Activated T-cell treated with anti-CD3 and anti-CD28 coated beads, Interleukin-2, amount 50 U/mL, for 4 hours (primary cell): Measurements from ENCODE around the gene PPP2R2B. TPM values are rescaled to one million over a fixed set of nuclear protein-coding genes. Genes with fewer than 3 reads are reported as not detected.
"Not testable (repeated sequence)": the region's sequence is repeated elsewhere in the genome, so short reads cannot be mapped to it uniquely, and the experiment has no call there.

ENCODE experiments used
- ATAC-seq, 2 donors: fragments of 200-7000 bp; cut with Tn5 transposase; one replicate each; pipeline ENCODE4 v1.10.0; 2021
- DNase-seq: peaks from one replicate; pipeline ENCODE4 v3.0.0-alpha.2; 2020
- H3K27me3 Mint-ChIP-seq: one replicate; pipeline ENCODE4 v1.8.0; 2021; ENCODE audit warnings: low read depth, mixed read lengths
- H3K36me3 Mint-ChIP-seq: one replicate; pipeline ENCODE4 v1.8.0; 2022; ENCODE audit warnings: mixed read lengths; ENCODE audit not compliant: insufficient read depth
- H3K4me1 Mint-ChIP-seq: one replicate; pipeline ENCODE4 v1.8.0; 2021; ENCODE audit warnings: low read depth, mixed read lengths
- H3K4me3 Mint-ChIP-seq: one replicate; pipeline ENCODE4 v1.8.0; 2021; ENCODE audit warnings: mild to moderate bottlenecking, moderate library complexity, mixed read lengths
- H3K9me3 Mint-ChIP-seq: one replicate; pipeline ENCODE4 v1.8.0; 2021; ENCODE audit warnings: mixed read lengths
- total RNA-seq, 3 donors: library from RNA; stranded (reverse); gene quantifications; one replicate each; pipeline ENCODE4 v1.2.1, GENCODE V29; 2021

The PPP2R2B gene
- total RNA-seq, 3 donors from 2014 or later, result 0.30 to 1.3 (median 0.84) TPM

- no peaks in the 10 kb centered on the region for H3K9me3 Mint-ChIP-seq
- no peaks in the 10 kb centered on the region for H3K4me1 Mint-ChIP-seq
- no peak for DNase-seq
- peaks cover 3% of the 10 kb centered on the region for H3K27me3 Mint-ChIP-seq
- ATAC-seq, result no peak
- H3K4me3 Mint-ChIP-seq, result no peak overlapping the region
- no peaks in the 10 kb centered on the region for H3K36me3 Mint-ChIP-seq
These were observed 291.8 kb downstream of the PPP2R2B start for GRCh38 chr5:146586752-146587151.

GRCh38 chr5:146584750-146585149, 293.8 kb downstream of the PPP2R2B start:
- no peaks in the 10 kb centered on the region for H3K36me3 Mint-ChIP-seq
- DNase-seq, result no peak

GRCh38 chr5:146582051-146582596, 296.4 kb downstream of the PPP2R2B start:
- DNase-seq (no peak), ATAC-seq (no peak)
- no peaks in the 10 kb centered on the region for H3K4me1 Mint-ChIP-seq
- no peak overlapping the region for H3K4me3 Mint-ChIP-seq
- no peaks in the 10 kb centered on the region for H3K9me3 Mint-ChIP-seq
- peaks cover 3% of the 10 kb centered on the region for H3K27me3 Mint-ChIP-seq
- H3K36me3 Mint-ChIP-seq, result no peaks in the 10 kb centered on the region

More at GRCh38 chr5:146584750-146585149, 293.8 kb downstream of the PPP2R2B start:
- no peaks in the 10 kb centered on the region for H3K9me3 Mint-ChIP-seq
- H3K4me3 Mint-ChIP-seq, result no peak overlapping the region
- H3K27me3 Mint-ChIP-seq, result peaks cover 3% of the 10 kb centered on the region
- no peaks in the 10 kb centered on the region for H3K4me1 Mint-ChIP-seq
- no peak for ATAC-seq

DNA sequence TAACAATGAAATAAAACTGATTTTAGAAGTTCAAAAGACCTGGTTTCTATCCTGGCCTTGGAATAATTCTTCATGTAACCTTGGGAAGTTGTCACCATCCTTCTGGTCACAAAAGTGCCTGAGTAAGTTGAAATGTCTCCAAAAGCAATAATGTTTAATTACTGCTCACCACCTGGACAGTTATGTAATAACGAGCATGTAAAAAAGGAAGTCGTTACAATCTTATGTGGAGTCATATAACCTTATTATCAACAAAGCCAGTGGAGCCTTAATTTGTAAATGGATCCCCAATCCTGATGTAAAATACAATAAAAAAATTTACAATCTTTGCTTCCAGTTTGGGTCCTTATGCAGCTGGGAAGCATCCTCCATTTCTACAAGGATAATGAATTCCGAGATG, 298.3 kb downstream of the PPP2R2B start:
- Mint-ChIP-seq H3K36me3 (no peaks in the 10 kb centered on the region), H3K4me3 (no peak overlapping the region), H3K4me1 (no peaks in the 10 kb centered on the region), H3K9me3 (peaks cover 7% of the 10 kb centered on the region), H3K27me3 (peaks cover 3% of the 10 kb centered on the region)
- DNase-seq, result no peak
- ATAC-seq, result no peak

- H3K27me3 Mint-ChIP-seq, result no peaks in the 10 kb centered on the region
- no peak overlapping the region for H3K4me3 Mint-ChIP-seq
- DNase-seq (no peak), ATAC-seq (no peak)
- no peaks in the 10 kb centered on the region for H3K36me3 Mint-ChIP-seq
- H3K4me1 Mint-ChIP-seq, result no peaks in the 10 kb centered on the region
- peaks cover 7% of the 10 kb centered on the region for H3K9me3 Mint-ChIP-seq
These were observed 303.8 kb downstream of the PPP2R2B start for GRCh38 chr5:146574713-146575112.

DNA sequence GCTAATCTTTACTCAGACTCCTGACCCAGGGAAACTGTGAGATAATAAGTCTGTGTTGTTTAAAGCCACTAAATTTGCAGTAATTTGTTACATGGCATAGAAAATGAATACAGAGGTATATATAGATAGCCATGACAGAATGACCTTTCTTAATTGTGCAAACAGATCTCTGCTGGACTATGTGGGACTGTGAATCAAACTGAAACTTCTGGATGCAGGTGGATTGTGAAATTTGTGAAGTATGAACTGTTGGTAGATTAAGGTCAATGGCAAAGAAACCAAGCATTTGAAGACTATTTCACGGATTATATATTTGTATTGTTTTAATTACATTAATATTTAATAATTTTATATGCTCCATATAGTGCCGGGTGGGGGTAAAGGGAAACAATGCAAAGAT, 310.4 kb downstream of the PPP2R2B start:
- no peak for ATAC-seq
- no peak for DNase-seq
- Mint-ChIP-seq H3K36me3 (no peaks in the 10 kb centered on the region), H3K4me3 (no peak overlapping the region), H3K9me3 (no peaks in the 10 kb centered on the region), H3K4me1 (peaks cover 3% of the 10 kb centered on the region), H3K27me3 (no peaks in the 10 kb centered on the region)

DNA sequence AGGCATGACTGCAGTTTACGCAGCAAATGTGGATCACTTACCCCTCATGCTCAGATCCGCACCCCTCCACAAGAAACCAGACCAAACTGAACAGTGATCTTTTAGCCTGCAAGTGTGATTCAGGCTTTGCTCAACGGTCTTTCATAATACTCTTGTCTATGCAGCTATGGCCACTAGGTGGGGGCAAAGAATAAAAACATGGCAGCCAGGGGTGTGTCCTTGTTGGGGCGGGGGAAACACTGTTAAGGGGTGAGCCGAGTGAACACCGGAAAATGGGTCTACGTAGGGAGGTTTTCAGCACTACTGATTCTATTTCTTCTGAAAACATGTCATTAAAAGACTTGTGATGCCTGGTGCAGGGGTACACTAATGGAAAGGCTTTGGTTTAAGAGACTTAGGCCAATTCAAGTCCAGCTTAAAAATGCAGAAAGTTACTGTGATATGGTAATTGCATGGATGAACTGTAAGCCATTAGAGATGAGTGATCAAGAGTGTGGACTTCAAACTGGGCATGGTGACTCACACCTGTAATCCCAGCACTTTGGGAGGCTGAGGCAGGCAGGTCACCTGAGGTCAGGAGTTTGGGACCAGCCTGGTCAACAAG, 312.7 kb downstream of the PPP2R2B start:
- no peaks in the 10 kb centered on the region for H3K36me3 Mint-ChIP-seq
- no peaks in the 10 kb centered on the region for H3K9me3 Mint-ChIP-seq
- peaks cover 3% of the 10 kb centered on the region for H3K4me1 Mint-ChIP-seq
- DNase-seq (peak; percentile 12), ATAC-seq (peak; percentile 92 to 95)
- H3K4me3 Mint-ChIP-seq, result no peak overlapping the region
- no peaks in the 10 kb centered on the region for H3K27me3 Mint-ChIP-seq

- H3K9me3 Mint-ChIP-seq, result no peaks in the 10 kb centered on the region
- ATAC-seq, result no peak
- H3K36me3 Mint-ChIP-seq, result no peaks in the 10 kb centered on the region
- peaks cover 4% of the 10 kb centered on the region for H3K27me3 Mint-ChIP-seq
- no peak for DNase-seq
- H3K4me3 Mint-ChIP-seq, result no peak overlapping the region
- peaks cover 3% of the 10 kb centered on the region for H3K4me1 Mint-ChIP-seq
These were observed 314.4 kb downstream of the PPP2R2B start for GRCh38 chr5:146564007-146564762.

DNA sequence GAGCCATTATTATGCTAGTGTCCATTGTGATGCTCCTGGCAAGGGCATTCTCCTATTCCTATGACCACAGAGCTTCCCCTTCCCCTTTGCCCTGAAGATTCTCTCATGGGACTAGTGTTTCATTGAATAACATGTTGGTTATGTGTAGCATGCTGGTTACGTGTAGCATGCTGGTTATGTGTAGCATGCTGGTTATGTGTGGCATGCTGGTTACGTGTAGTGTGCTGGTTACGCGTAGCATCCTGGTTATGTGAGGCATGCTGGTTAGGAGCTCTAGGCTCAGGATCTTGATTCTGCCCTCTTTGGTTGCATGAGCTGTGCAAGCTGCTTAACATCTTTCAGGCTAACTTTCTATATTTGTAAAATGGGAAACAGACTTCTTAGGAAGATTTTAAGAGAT, 316.1 kb downstream of the PPP2R2B start:
- peaks cover 6% of the 10 kb centered on the region for H3K27me3 Mint-ChIP-seq
- no peaks in the 10 kb centered on the region for H3K9me3 Mint-ChIP-seq
- DNase-seq (no peak), ATAC-seq (no peak)
- no peaks in the 10 kb centered on the region for H3K36me3 Mint-ChIP-seq
- H3K4me3 Mint-ChIP-seq, result no peak overlapping the region
- H3K4me1 Mint-ChIP-seq, result peaks cover 3% of the 10 kb centered on the region

DNA sequence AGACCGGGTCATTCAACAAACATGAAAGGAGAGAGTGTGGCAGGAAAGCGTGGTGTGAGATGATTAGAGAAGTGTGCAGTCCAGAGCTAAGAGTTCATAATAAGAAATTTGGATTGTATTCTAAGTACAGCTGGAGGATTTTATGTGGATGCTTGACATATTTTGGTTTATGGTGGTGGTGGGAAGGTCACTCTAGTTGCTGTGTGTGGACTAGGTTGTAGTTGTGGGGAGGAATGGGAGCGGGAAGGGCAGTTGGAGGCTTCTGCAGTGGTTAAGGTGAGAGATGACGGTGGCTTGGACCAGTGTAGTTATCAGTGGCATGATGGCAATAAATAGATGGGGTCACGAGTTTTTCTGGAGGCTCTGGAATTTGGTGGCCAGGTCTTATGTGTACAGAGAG, 316.8 kb downstream of the PPP2R2B start:
- ATAC-seq, result no peak
- peaks cover 7% of the 10 kb centered on the region for H3K27me3 Mint-ChIP-seq
- H3K4me3 Mint-ChIP-seq, result no peak overlapping the region
- H3K4me1 Mint-ChIP-seq, result peaks cover 3% of the 10 kb centered on the region
- no peaks in the 10 kb centered on the region for H3K36me3 Mint-ChIP-seq
- no peaks in the 10 kb centered on the region for H3K9me3 Mint-ChIP-seq
- DNase-seq, result no peak

DNA sequence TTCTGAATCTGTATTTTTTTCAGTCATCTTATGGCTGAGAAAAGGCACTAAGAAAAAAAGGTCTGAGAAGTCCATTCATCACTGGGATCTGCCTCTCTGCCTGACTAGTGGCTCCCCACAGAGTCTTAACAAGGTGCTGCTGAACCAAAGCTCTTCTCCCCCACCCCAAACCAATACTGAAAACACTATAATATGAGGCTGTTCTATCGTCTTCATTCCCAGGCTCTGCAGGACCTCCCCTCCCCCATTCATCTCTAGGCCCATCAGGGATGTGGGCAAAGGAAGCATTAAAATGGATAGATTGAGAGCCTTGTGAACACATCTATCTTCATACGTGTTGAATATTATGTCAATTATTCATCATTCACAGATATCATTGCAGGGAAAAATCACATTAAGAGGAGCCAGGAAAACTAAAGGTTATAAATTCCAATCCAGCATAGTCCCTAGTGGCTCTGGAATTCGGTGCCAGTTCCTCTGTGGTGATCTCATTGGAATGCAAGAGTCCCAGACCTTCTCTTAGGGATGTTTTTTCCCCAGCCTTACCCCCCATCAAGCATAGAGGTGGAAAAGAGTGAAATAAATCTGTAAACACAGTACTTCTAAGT, 318.2 kb downstream of the PPP2R2B start:
- no peaks in the 10 kb centered on the region for H3K36me3 Mint-ChIP-seq
- no peak overlapping the region for H3K4me3 Mint-ChIP-seq
- no peak for ATAC-seq
- DNase-seq, result no peak
- peaks cover 10% of the 10 kb centered on the region for H3K27me3 Mint-ChIP-seq
- no peaks in the 10 kb centered on the region for H3K9me3 Mint-ChIP-seq
- no peaks in the 10 kb centered on the region for H3K4me1 Mint-ChIP-seq

GRCh38 chr5:146556884-146557283, 321.7 kb downstream of the PPP2R2B start:
- H3K4me3 Mint-ChIP-seq, DNase-seq, H3K9me3 Mint-ChIP-seq, ATAC-seq, H3K36me3 Mint-ChIP-seq, H3K4me1 Mint-ChIP-seq: not testable (repeated sequence)
- H3K27me3 Mint-ChIP-seq, result peaks cover 20% of the 10 kb centered on the region

DNA sequence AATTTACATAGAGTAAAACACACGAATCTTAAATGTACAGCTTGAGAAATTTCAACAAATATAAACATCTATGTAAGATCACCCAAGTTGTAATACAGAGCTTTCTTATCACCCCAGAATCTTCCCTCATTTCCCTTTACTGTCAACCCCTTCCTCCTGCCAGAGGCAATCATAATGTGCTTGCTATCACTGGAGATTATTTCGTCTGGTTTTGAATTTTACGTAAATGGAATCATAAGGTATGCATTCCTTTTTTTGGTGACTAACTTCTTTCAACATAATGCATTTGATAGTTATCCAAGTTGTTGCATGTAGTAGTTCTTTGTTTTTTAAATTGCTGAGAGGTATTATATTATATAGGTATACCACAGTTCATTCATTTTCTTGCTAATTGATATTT, 325.1 kb downstream of the PPP2R2B start:
- Mint-ChIP-seq H3K27me3 (peaks cover 24% of the 10 kb centered on the region), H3K4me3 (no peak overlapping the region), H3K9me3 (no peaks in the 10 kb centered on the region), H3K4me1 (no peaks in the 10 kb centered on the region), H3K36me3 (no peaks in the 10 kb centered on the region)
- DNase-seq (no peak), ATAC-seq (no peak)

GRCh38 chr5:146549615-146550014, 328.9 kb downstream of the PPP2R2B start:
- no peaks in the 10 kb centered on the region for H3K36me3 Mint-ChIP-seq
- H3K4me1 Mint-ChIP-seq, result no peaks in the 10 kb centered on the region
- peaks cover 18% of the 10 kb centered on the region for H3K27me3 Mint-ChIP-seq
- H3K4me3 Mint-ChIP-seq, result no peak overlapping the region
- DNase-seq (no peak), ATAC-seq (no peak)
- H3K9me3 Mint-ChIP-seq, result no peaks in the 10 kb centered on the region
